ENCODE measurements around the gene FAM177B. TPM values are rescaled to one million over a fixed set of nuclear protein-coding genes. Genes with fewer than 3 reads are reported as not detected.
"Not testable (repeated sequence)": the region's sequence is repeated elsewhere in the genome, so short reads cannot be mapped to it uniquely, and the experiment has no call there.

FAM177B gene
- total and polyA plus RNA-seq, 2 donors, result 0.41 to 0.53 TPM

DNA sequence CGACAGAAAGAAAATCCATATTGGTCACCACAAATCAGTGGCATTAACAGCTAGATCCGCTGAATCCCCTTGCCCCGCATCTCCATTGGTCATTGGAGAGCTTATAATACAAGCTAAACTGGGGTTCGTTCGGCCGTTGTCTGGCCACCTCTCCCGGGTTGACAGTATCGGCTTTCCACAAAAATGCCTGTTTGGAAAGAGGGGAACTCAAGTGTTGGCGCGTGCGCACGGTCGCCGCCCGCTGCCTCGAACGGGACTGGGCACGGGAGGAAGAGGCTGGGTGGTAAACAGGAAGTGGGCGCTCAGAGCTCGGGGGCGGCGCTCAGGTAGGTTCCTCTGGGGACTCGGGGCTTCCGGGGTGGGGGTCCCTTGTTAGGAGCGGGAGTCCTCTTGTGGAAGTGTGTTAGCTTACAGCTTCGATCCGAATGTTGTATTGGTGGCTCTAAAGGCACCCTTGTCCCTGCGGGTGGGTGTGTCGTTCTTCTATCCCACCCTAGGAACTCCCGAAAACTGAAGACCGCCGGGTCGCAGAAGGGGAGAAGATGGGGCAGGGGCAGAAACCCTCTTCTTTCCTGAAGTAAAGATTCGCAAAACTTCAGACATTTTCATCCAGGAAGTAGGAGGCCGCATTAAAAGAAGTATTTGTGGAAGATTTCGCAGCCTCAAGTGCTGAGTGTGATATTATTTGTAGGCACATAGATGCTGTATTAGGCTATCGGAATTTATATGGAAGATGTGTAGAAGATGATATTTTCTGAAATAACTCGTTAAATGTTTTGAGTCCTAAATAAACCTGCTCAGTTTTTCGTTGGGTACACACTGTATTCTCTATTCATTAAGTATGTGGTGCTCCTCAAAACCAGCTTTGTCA is 23.7 kb upstream of the FAM177B start:
- DNase-seq (ENCODE audit: extremely low spot score), result peak; percentile 93
- H3K4me1 ChIP-seq (ENCODE audit: insufficient read depth), result peaks cover 1% of the 10 kb centered on the region
- H3K4me3 ChIP-seq (ENCODE audit: low read depth, low read length), result peak overlapping the region; percentile 66
- H3K36me3 ChIP-seq (ENCODE audit: insufficient read depth), result peaks cover 1% of the 10 kb centered on the region
- under 1% methylated on average over 39 of the region's 39 CpGs for WGBS
- peak overlapping the region; percentile 99 for H3K27ac ChIP-seq (ENCODE audit: low read depth)

DNA sequence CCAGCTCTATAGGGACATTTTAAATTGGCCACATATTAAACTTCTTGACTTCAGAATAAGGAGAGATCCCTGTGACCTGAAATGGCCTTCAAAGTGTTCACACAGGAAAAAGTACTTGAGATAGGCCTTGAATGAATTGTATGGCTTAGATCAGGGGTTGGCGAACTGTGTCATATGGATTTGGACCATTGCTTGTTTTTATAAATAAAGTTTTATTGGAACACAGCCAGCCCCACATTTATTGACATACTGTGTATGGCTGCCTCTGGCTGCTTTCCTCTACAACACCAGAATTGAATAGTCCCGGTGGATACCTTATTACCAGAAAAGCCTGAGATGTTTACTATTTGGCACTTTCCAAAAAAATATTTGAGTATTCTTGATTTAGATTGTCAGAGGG is 20.6 kb upstream of the FAM177B start:
- no peak for DNase-seq (ENCODE audit: extremely low spot score)
- Histone ChIP-seq H3K36me3 (ENCODE audit: insufficient read depth) (peaks cover 4% of the 10 kb centered on the region), H3K27ac (ENCODE audit: low read depth) (no peak overlapping the region), H3K4me1 (ENCODE audit: insufficient read depth) (no peaks in the 10 kb centered on the region), H3K4me3 (ENCODE audit: low read depth, low read length) (no peak overlapping the region)
- WGBS, result 97% methylated on average over 2 of the region's 2 CpGs

- Histone ChIP-seq H3K36me3 (ENCODE audit: insufficient read depth) (peaks cover 5% of the 10 kb centered on the region), H3K27ac (ENCODE audit: low read depth) (no peak overlapping the region), H3K4me1 (ENCODE audit: insufficient read depth) (no peaks in the 10 kb centered on the region), H3K4me3 (ENCODE audit: low read depth, low read length) (no peak overlapping the region)
- DNase-seq (ENCODE audit: extremely low spot score), result no peak
- 84% methylated on average over 1 of the region's 1 CpG for WGBS
These were observed 8.3 kb upstream of the FAM177B start for GRCh38 chr1:222728746-222729145.

DNA sequence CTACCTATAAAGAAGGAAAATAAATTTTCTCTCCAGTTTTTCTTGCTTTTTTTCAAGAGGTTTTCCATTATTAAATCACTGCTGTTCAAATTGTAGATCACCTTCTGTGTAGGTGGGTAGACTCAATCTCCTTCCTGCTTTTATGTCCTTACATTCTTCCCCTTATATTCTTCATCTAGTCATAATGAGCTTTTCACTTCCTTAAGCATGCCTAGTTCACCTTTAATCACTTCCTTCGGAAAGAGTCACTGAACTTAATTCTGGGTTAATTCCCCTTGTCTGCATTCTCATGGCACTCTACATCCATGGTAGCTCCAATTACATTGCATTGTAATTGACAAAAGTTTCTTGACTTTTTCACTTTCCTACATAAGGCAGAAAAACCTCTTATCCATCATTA is 6.1 kb upstream of the FAM177B start:
- DNase-seq (ENCODE audit: extremely low spot score), result no peak
- H3K4me3 ChIP-seq (ENCODE audit: low read depth, low read length), result no peak overlapping the region
- WGBS, result 81% methylated on average over 1 of the region's 1 CpG
- H3K27ac ChIP-seq (ENCODE audit: low read depth), result no peak overlapping the region
- H3K36me3 ChIP-seq (ENCODE audit: insufficient read depth), result peaks cover 5% of the 10 kb centered on the region
- H3K4me1 ChIP-seq (ENCODE audit: insufficient read depth), result no peaks in the 10 kb centered on the region

GRCh38 chr1:222732216-222733159 is 4.5 kb upstream of the FAM177B start:
- Histone ChIP-seq H3K4me1 (ENCODE audit: insufficient read depth) (no peaks in the 10 kb centered on the region), H3K4me3 (ENCODE audit: low read depth, low read length) (no peak overlapping the region), H3K36me3 (ENCODE audit: insufficient read depth) (peaks cover 5% of the 10 kb centered on the region), H3K27ac (ENCODE audit: low read depth) (no peak overlapping the region)
- no peak for DNase-seq (ENCODE audit: extremely low spot score)
- WGBS, result 94% methylated on average over 3 of the region's 3 CpGs

GRCh38 chr1:222734740-222735139 is 2.3 kb upstream of the FAM177B start:
- Histone ChIP-seq H3K4me3 (ENCODE audit: low read depth, low read length) (no peak overlapping the region), H3K27ac (ENCODE audit: low read depth) (no peak overlapping the region), H3K36me3 (ENCODE audit: insufficient read depth) (peaks cover 5% of the 10 kb centered on the region), H3K4me1 (ENCODE audit: insufficient read depth) (no peaks in the 10 kb centered on the region)
- 88% methylated on average over 1 of the region's 1 CpG for WGBS
- no peak for DNase-seq (ENCODE audit: extremely low spot score)

GRCh38 chr1:222736470-222736869 is 532 bp upstream of the FAM177B start:
- no peak overlapping the region for H3K27ac ChIP-seq (ENCODE audit: low read depth)
- no peak for DNase-seq (ENCODE audit: extremely low spot score)
- H3K36me3 ChIP-seq (ENCODE audit: insufficient read depth), result no peaks in the 10 kb centered on the region
- H3K4me1 ChIP-seq (ENCODE audit: insufficient read depth), result no peaks in the 10 kb centered on the region
- 65% methylated on average over 5 of the region's 5 CpGs for WGBS
- H3K4me3 ChIP-seq (ENCODE audit: low read depth, low read length), result no peak overlapping the region

- Histone ChIP-seq H3K4me3 (ENCODE audit: low read depth, low read length) (no peak overlapping the region), H3K4me1 (ENCODE audit: insufficient read depth) (no peaks in the 10 kb centered on the region), H3K36me3 (ENCODE audit: insufficient read depth) (no peaks in the 10 kb centered on the region), H3K27ac (ENCODE audit: low read depth) (no peak overlapping the region)
- no peak for DNase-seq (ENCODE audit: extremely low spot score)
- WGBS, result 87% methylated on average over 2 of the region's 2 CpGs
These were observed 2.5 kb downstream of the FAM177B start for GRCh38 chr1:222739465-222739864.

DNA sequence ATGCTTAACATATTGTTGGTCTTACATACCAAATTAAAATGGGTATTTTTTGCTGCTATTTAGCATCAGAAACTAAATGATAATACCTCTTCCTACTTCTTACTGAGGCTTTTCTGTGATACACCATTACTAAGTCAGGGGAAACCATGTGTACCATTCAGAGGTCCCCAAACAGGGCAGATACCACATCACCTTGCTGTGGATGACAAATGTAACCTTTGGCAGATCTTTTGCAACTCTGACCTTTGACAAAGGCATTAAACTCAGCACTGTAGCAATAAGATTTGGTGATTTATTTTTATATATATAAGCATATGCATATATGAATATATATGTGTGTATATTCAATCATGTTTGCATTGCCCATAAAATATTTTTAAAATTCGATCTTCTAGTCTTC is 2.9 kb downstream of the FAM177B start:
- H3K27ac ChIP-seq (ENCODE audit: low read depth), result no peak overlapping the region
- no peak for DNase-seq (ENCODE audit: extremely low spot score)
- WGBS, result 76% methylated on average over 1 of the region's 1 CpG

GRCh38 chr1:222741630-222742457 is 4.8 kb downstream of the FAM177B start:
- H3K36me3 ChIP-seq (ENCODE audit: insufficient read depth); DNase-seq (ENCODE audit: extremely low spot score); H3K4me3 ChIP-seq (ENCODE audit: low read depth, low read length); H3K27ac ChIP-seq (ENCODE audit: low read depth); H3K4me1 ChIP-seq (ENCODE audit: insufficient read depth): not testable (repeated sequence)
- 94% methylated on average over 5 of the region's 5 CpGs for WGBS

More for the DNA sequence above, 2.9 kb downstream of the FAM177B start:
- H3K36me3 ChIP-seq (ENCODE audit: insufficient read depth), result no peaks in the 10 kb centered on the region
- H3K4me1 ChIP-seq (ENCODE audit: insufficient read depth), result no peaks in the 10 kb centered on the region
- no peak overlapping the region for H3K4me3 ChIP-seq (ENCODE audit: low read depth, low read length)

DNA sequence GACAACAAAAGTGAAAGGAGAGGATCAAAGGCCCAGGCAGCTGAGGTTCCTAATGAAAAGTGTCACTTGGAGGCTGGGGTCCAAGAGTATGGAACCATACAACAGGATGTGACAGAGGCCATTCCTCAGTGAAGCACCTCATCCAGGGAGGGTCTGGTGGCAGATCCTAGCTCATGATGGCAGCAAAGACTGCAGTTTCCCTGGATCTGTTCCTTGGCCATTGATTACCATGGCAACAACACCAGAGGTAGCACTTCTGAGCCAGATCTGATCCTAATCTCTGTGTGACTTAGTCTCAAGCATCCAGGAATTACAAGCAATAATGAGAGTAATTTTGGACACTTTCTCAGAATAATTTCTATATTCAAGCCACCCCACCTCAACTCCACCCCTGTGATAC is 12.9 kb downstream of the FAM177B start:
- no peak overlapping the region for H3K4me3 ChIP-seq (ENCODE audit: low read depth, low read length)
- no peaks in the 10 kb centered on the region for H3K36me3 ChIP-seq (ENCODE audit: insufficient read depth)
- no peak overlapping the region for H3K27ac ChIP-seq (ENCODE audit: low read depth)
- DNase-seq (ENCODE audit: extremely low spot score), result no peak
- H3K4me1 ChIP-seq (ENCODE audit: insufficient read depth), result peaks cover 2% of the 10 kb centered on the region

GRCh38 chr1:222750651-222751050 is 13.6 kb downstream of the FAM177B start:
- Histone ChIP-seq H3K36me3 (ENCODE audit: insufficient read depth) (no peaks in the 10 kb centered on the region), H3K4me3 (ENCODE audit: low read depth, low read length) (no peak overlapping the region), H3K4me1 (ENCODE audit: insufficient read depth) (peaks cover 2% of the 10 kb centered on the region), H3K27ac (ENCODE audit: low read depth) (no peak overlapping the region)
- 93% methylated on average over 1 of the region's 1 CpG for WGBS
- DNase-seq (ENCODE audit: extremely low spot score), result no peak

GRCh38 chr1:222751255-222751654 is 14.3 kb downstream of the FAM177B start:
- no peak overlapping the region for H3K27ac ChIP-seq (ENCODE audit: low read depth)
- no peak for DNase-seq (ENCODE audit: extremely low spot score)
- no peak overlapping the region for H3K4me3 ChIP-seq (ENCODE audit: low read depth, low read length)
- no peaks in the 10 kb centered on the region for H3K36me3 ChIP-seq (ENCODE audit: insufficient read depth)
- peaks cover 2% of the 10 kb centered on the region for H3K4me1 ChIP-seq (ENCODE audit: insufficient read depth)
- 79% methylated on average over 3 of the region's 3 CpGs for WGBS
